H1 (cell line): ENCODE measurements around the gene CCDC152. TPM values are rescaled to one million over a fixed set of nuclear protein-coding genes. Genes with fewer than 3 reads are reported as not detected.

Source experiments
- CTCF ChIA-PET: fragments of 300-600 bp; sonication (Branson Sonifier 250); formaldehyde crosslinking; loops from one replicate; lab custom pipeline; 2021; ENCODE audit not compliant: partially characterized antibody; lab: Charles Lee
- POLR2A ChIA-PET: fragments of 300-600 bp; sonication (Branson Sonifier 250); formaldehyde crosslinking; loops from one replicate; lab custom pipeline; 2021; ENCODE audit warnings: inconsistent platforms; ENCODE audit not compliant: partially characterized antibody; lab: Charles Lee
- DNase-seq, 2 experiments: peaks; one replicate each; pipeline versions ENCODE4 v3.0.0 to v3.0.0-alpha.2; 2010 to 2022; ENCODE audit warnings: low spot score in 2 of 2, low read depth in 1 of 2, mixed read lengths in 1 of 2
- FAIRE-seq: peaks from 2 replicates; lab custom pipeline; 2011; peaks lifted over from hg19 to GRCh38; lab: Jason Lieb, UNC
- H2AFZ ChIP-seq: 2 replicates; pipeline ENCODE4 v1.8.1; 2012; ENCODE audit warnings: low read length, inconsistent platforms
- H2AK5ac ChIP-seq: 2 replicates; pipeline ENCODE4 v1.6.1; 2013; ENCODE audit warnings: low read depth, low read length
- H2BK120ac ChIP-seq: replicated peaks from 2 replicates; pipeline ENCODE3; 2013; ENCODE audit warnings: low read depth, low read length, inconsistent platforms
- H2BK12ac ChIP-seq: 2 replicates; pipeline ENCODE4 v1.6.1; 2013; ENCODE audit warnings: low read depth, low read length
- H2BK15ac ChIP-seq: 2 replicates; pipeline ENCODE4 v1.6.1; 2013; ENCODE audit warnings: low read length
- H2BK20ac ChIP-seq: 2 replicates; pipeline ENCODE4 v1.6.1; 2013; ENCODE audit warnings: low read length
- H2BK5ac ChIP-seq: 2 replicates; pipeline ENCODE4 v1.6.1; 2013; ENCODE audit warnings: low read depth, low read length
- H3K14ac ChIP-seq: 2 replicates; pipeline ENCODE4 v1.6.1; 2013; ENCODE audit warnings: inconsistent platforms; ENCODE audit not compliant: insufficient read length
- H3K18ac ChIP-seq: 2 replicates; pipeline ENCODE4 v1.6.1; 2013; ENCODE audit warnings: low read length; ENCODE audit errors: extremely low read depth
- H3K23ac ChIP-seq: 2 replicates; pipeline ENCODE4 v1.6.1; 2013; ENCODE audit warnings: inconsistent platforms; ENCODE audit not compliant: insufficient read length
- H3K23me2 ChIP-seq: 2 replicates; pipeline ENCODE4 v1.6.1; 2013; ENCODE audit warnings: low read depth, low read length
- H3K27ac ChIP-seq: 2 replicates; pipeline ENCODE4 v1.6.1; 2011; ENCODE audit warnings: low read depth, low read length, inconsistent platforms
- H3K27me3 ChIP-seq, 4 experiments: replicated peaks in 1 of 4; 1 replicate in 1 of 4; 2 replicates in 3 of 4; pipeline versions ENCODE4 v1.6.1 to v1.8.1; 2011 to 2013; ENCODE audit warnings: low read length in 3 of 4, mild to moderate bottlenecking in 3 of 4, inconsistent platforms in 2 of 4, mixed read lengths in 2 of 4, moderate library complexity in 1 of 4; ENCODE audit not compliant: control insufficient read depth in 3 of 4, insufficient read depth in 3 of 4; ENCODE audit errors: extremely low read depth in 1 of 4
- H3K36me3 ChIP-seq, 4 experiments: 2 replicates each; pipeline versions ENCODE4 v1.6.1 to v1.8.1; 2011 to 2013; ENCODE audit warnings: mild to moderate bottlenecking in 4 of 4, low read length in 3 of 4, moderate library complexity in 2 of 4, control low read depth in 1 of 4, inconsistent platforms in 1 of 4; ENCODE audit not compliant: insufficient read depth in 4 of 4, control insufficient read depth in 2 of 4
- H3K4ac ChIP-seq: replicated peaks from 2 replicates; pipeline ENCODE3; 2013; ENCODE audit warnings: low read length, low read depth, mixed read lengths, inconsistent platforms; ENCODE audit not compliant: insufficient read length
- H3K4me1 ChIP-seq, 4 experiments: replicated peaks in 1 of 4; 1 replicate in 1 of 4; 2 replicates in 3 of 4; pipeline versions ENCODE4 v1.6.1 to v1.8.1; 2011 to 2013; ENCODE audit warnings: low read length in 3 of 4, inconsistent platforms in 2 of 4, mixed read lengths in 1 of 4; ENCODE audit not compliant: insufficient read depth in 4 of 4, control insufficient read depth in 3 of 4
- H3K4me2 ChIP-seq, 2 experiments: 2 replicates each; pipeline versions ENCODE4 v1.6.1 to v1.8.1; 2011 to 2013; ENCODE audit warnings: low read depth in 2 of 2, low read length in 2 of 2, control low read depth in 1 of 2, inconsistent platforms in 1 of 2, mild to moderate bottlenecking in 1 of 2; ENCODE audit not compliant: insufficient read depth in 1 of 2
- H3K4me3 ChIP-seq, 4 experiments: fragments of 200-600, 300-600 bp in 1 of 4; sonication (generic), shearing (Covaris generic), sonication (Bioruptor Twin) in 1 of 4; 2 replicates each; pipeline versions ENCODE4 v1.5.1 to v1.8.1; 2011 to 2016; ENCODE audit warnings: low read length in 4 of 4, low read depth in 3 of 4, control low read depth in 2 of 4, inconsistent platforms in 2 of 4, mild to moderate bottlenecking in 2 of 4, mixed read lengths in 1 of 4, moderate library complexity in 1 of 4; ENCODE audit not compliant: insufficient read depth in 2 of 4; ENCODE audit errors: extremely low read depth in 1 of 4
- H3K56ac ChIP-seq: replicated peaks from 2 replicates; pipeline ENCODE3; 2013; ENCODE audit warnings: low read depth, mild to moderate bottlenecking, mixed read lengths, low read length, inconsistent platforms; ENCODE audit not compliant: insufficient read length
- H3K79me1 ChIP-seq: 2 replicates; pipeline ENCODE4 v1.6.1; 2013; ENCODE audit warnings: low read depth, low read length, control low read depth
- H3K79me2 ChIP-seq, 2 experiments: 2 replicates each; pipeline versions ENCODE4 v1.6.1 to v1.8.1; 2012 to 2013; ENCODE audit warnings: low read length in 2 of 2, mild to moderate bottlenecking in 2 of 2, inconsistent platforms in 1 of 2; ENCODE audit not compliant: insufficient read depth in 2 of 2, control insufficient read depth in 1 of 2
- H3K9ac ChIP-seq, 4 experiments: replicated peaks in 1 of 4; 1 replicate in 1 of 4; 2 replicates in 3 of 4; pipeline versions ENCODE4 v1.6.1 to v1.8.1; 2011 to 2013; ENCODE audit warnings: low read depth in 3 of 4, low read length in 3 of 4, control low read depth in 2 of 4, mild to moderate bottlenecking in 2 of 4, moderate library complexity in 2 of 4, inconsistent platforms in 1 of 4; ENCODE audit errors: extremely low read depth in 1 of 4
- H3K9me3 ChIP-seq, 2 experiments: 2 replicates each; pipeline versions ENCODE4 v1.6.1 to v1.8.1; 2012 to 2013; ENCODE audit warnings: mild to moderate bottlenecking in 2 of 2, moderate library complexity in 2 of 2, control low read depth in 1 of 2, inconsistent platforms in 1 of 2, low read depth in 1 of 2, low read length in 1 of 2, mixed read lengths in 1 of 2; ENCODE audit not compliant: insufficient read depth in 2 of 2
- H4K20me1 ChIP-seq, 2 experiments: replicated peaks in 1 of 2; 2 replicates each; pipeline versions ENCODE3 to v1.8.1; 2011 to 2013; ENCODE audit warnings: inconsistent platforms in 2 of 2, low read length in 2 of 2, mild to moderate bottlenecking in 1 of 2; ENCODE audit not compliant: insufficient read depth in 2 of 2, control insufficient read depth in 1 of 2
- H4K5ac ChIP-seq: 2 replicates; pipeline ENCODE4 v1.6.1; 2013; ENCODE audit warnings: low read length, low read depth, mixed read lengths, inconsistent platforms; ENCODE audit not compliant: insufficient read length
- H4K8ac ChIP-seq: 2 replicates; pipeline ENCODE4 v1.8.0; 2013; ENCODE audit warnings: mild to moderate bottlenecking, moderate library complexity, low read length, inconsistent platforms; ENCODE audit not compliant: insufficient read depth; ENCODE audit errors: extremely low read depth
- H4K91ac ChIP-seq: replicated peaks from 2 replicates; pipeline ENCODE3; 2013; ENCODE audit warnings: low read length, mixed read lengths, inconsistent platforms; ENCODE audit not compliant: insufficient read length
- BRCA1 ChIP-seq: IDR thresholded peaks from 2 replicates; pipeline ENCODE4 v1.6.1; 2012; ENCODE audit warnings: low read depth, low read length, improper control_type of control experiment
- CTBP2 ChIP-seq: IDR thresholded peaks from 2 replicates; pipeline ENCODE4 v1.7.0; 2011; ENCODE audit warnings: borderline replicate concordance, mild to moderate bottlenecking, moderate library complexity, mixed read lengths, low read length; ENCODE audit not compliant: insufficient read depth, insufficient read length
- CTCF ChIP-seq, 3 experiments: IDR thresholded peaks; 1 replicate in 2 of 3; 2 replicates in 1 of 3; pipeline versions ENCODE4 v1.5.1 to v1.6.1; 2011; ENCODE audit warnings: low read length in 3 of 3, mild to moderate bottlenecking in 3 of 3, inconsistent platforms in 2 of 3, low read depth in 1 of 3, moderate library complexity in 1 of 3; ENCODE audit not compliant: insufficient read depth in 1 of 3; ENCODE audit errors: control extremely low read depth in 1 of 3
- GABPA ChIP-seq: IDR thresholded peaks from 2 replicates; pipeline ENCODE4 v1.6.1; 2011; ENCODE audit warnings: mild to moderate bottlenecking, low read length, moderate library complexity, borderline replicate concordance; ENCODE audit not compliant: insufficient read depth
- HDAC6 ChIP-seq: IDR thresholded peaks from one replicate; pipeline ENCODE4 v1.7.1; 2012; ENCODE audit warnings: low read depth, mild to moderate bottlenecking, inconsistent platforms, low read length, moderate library complexity
- KDM5A ChIP-seq: fragments of 200-600 bp; IDR thresholded peaks from 2 replicates; pipeline ENCODE4 v1.7.1; 2012; ENCODE audit warnings: mild to moderate bottlenecking, low read length, inconsistent platforms, mixed read lengths
- NANOG ChIP-seq: IDR thresholded peaks from 2 replicates; pipeline ENCODE4 v1.6.1; 2011; ENCODE audit warnings: low read length, low read depth, mild to moderate bottlenecking, inconsistent platforms; ENCODE audit not compliant: insufficient read depth, poor library complexity, severe bottlenecking
- POLR2A ChIP-seq, 2 experiments: IDR thresholded peaks; 1 replicate in 1 of 2; 2 replicates in 1 of 2; pipeline ENCODE4 v1.6.1; 2011; ENCODE audit warnings: low read depth in 2 of 2, low read length in 2 of 2, mild to moderate bottlenecking in 2 of 2; ENCODE audit errors: control extremely low read depth in 1 of 2
- RNF2 ChIP-seq: fragments of 200-900, 300-1000 bp; sonication (generic); IDR thresholded peaks from 2 replicates; pipeline ENCODE4 v1.7.1; 2016; ENCODE audit warnings: borderline replicate concordance, low read depth, mild to moderate bottlenecking, antibody characterized with exemption, low read length; ENCODE audit not compliant: poor library complexity, severe bottlenecking; ENCODE audit errors: missing control alignments
- TAF7 ChIP-seq: optimal IDR thresholded peaks from 2 replicates; pipeline ENCODE3; 2011; ENCODE audit warnings: low read depth, mild to moderate bottlenecking, inconsistent platforms, low read length, moderate library complexity, borderline replicate concordance
- TBP ChIP-seq: IDR thresholded peaks from 2 replicates; pipeline ENCODE4 v1.6.1; 2011; ENCODE audit warnings: low read depth, low read length, improper control_type of control experiment
- TCF12 ChIP-seq: IDR thresholded peaks from 2 replicates; pipeline ENCODE4 v1.6.1; 2011; ENCODE audit warnings: low read depth, mild to moderate bottlenecking, low read length
- WGBS, 2 experiments: shearing (Covaris generic) in 1 of 2; methylation state at CpG; one replicate each; pipeline versions ENCODE4 v1.1.6 to v1.1.7; 2013 to 2015; ENCODE audit warnings: low lambda C conversion rate in 2 of 2, mixed read lengths in 2 of 2, inconsistent platforms in 1 of 2, low coverage in 1 of 2, missing lambda C conversion rate in 1 of 2; ENCODE audit not compliant: insufficient replicate concordance in 2 of 2, insufficient coverage in 1 of 2, insufficient read length in 1 of 2; ENCODE audit errors: extremely low coverage in 1 of 2, missing lambda C conversion rate in 1 of 2; 5-methylcytosine and 5-hydroxymethylcytosine counted together
- polyA plus RNA-seq, 7 experiments: library from polyadenylated mRNA; depleted of rRNA in 3 of 7; stranded (reverse) in 5 of 7; unstranded in 2 of 7; fragments of >200 nt in 5 of 7; fragments of 200-250 nt in 2 of 7; gene quantifications; 1 replicate in 5 of 7; 2 replicates in 1 of 7; 4 replicates in 1 of 7; pipeline versions ENCODE4 v1.2.1 to v1.2.3, GENCODE V29; 2011 to 2013; ENCODE audit warnings: missing spikeins in 2 of 7, mixed read lengths in 2 of 7
- total RNA-seq: library from RNA; stranded (reverse); fragmentation: NEBNext Ultra II Directional; extraction: Animal tissue kit (Norgen Biotek cat#: 25700); gene quantifications from 2 replicates; pipeline ENCODE4 v1.2.1, GENCODE V29; 2021

CCDC152 gene
- total and polyA plus RNA-seq, 2 of the 8 experiments (the other 6 are each of a cell fraction or from before 2014, with no cell fraction given): 2.6 to 9.5 TPM

GRCh38 chr5:42787845-42788244, 31.2 kb downstream of the CCDC152 start:
- Histone ChIP-seq H3K4me2 (no peak overlapping the region), H3K27me3 (no peaks in the 10 kb centered on the region), H4K20me1 (no peaks in the 10 kb centered on the region), H3K23ac (no peak overlapping the region), H3K9ac (no peak overlapping the region), H3K79me2 (no peaks in the 10 kb centered on the region; a peak in 1 of 4 replicates), H3K79me1 (no peaks in the 10 kb centered on the region), H3K4me3 (no peak overlapping the region), H2BK15ac (no peak overlapping the region), H2AFZ (no peak overlapping the region), H2BK120ac (no peak overlapping the region), H4K91ac (no peak overlapping the region), H3K36me3 (no peaks in the 10 kb centered on the region), H3K56ac (no peak overlapping the region), H3K4ac (no peak overlapping the region), H3K18ac (no peak overlapping the region), H3K4me1 (no peaks in the 10 kb centered on the region), H4K8ac (no peak overlapping the region), H2BK12ac (no peak overlapping the region), H3K14ac (no peak overlapping the region), H3K9me3 (peaks cover 0 to 3% of the 10 kb centered on the region in 2 experiments; a peak in 1 of 4 replicates), H3K27ac (no peak overlapping the region), H2AK5ac (no peak overlapping the region), H3K23me2 (no peaks in the 10 kb centered on the region), H4K5ac (no peak overlapping the region), H2BK20ac (no peak overlapping the region), H2BK5ac (no peak overlapping the region)
- CTCF ChIA-PET: no interaction called here
- POLR2A ChIA-PET: no interaction called here
- no peak for DNase-seq
- WGBS, 2 experiments: 81% methylated on average over 1 of the region's 1 CpG; no CpG with 5 or more reads in 1 of the 2 experiments
- FAIRE-seq: no peak
- TF ChIP-seq GABPA: no peak
- TF ChIP-seq CTCF (IDR thresholded peaks at IDR 0.05; ENCODE audit: control extremely low read depth in 1 of 3, insufficient read depth in 1 of 3, low read depth in 1 of 3, low read length in 3 of 3): no peak
- TF ChIP-seq HDAC6: no peak
- TF ChIP-seq CTBP2: no peak
- TF ChIP-seq POLR2A (IDR thresholded peaks at IDR 0.05; ENCODE audit: control extremely low read depth in 1 of 2, low read depth in 2 of 2, low read length in 2 of 2): no peak
- no peak for TF ChIP-seq TAF7
- TF ChIP-seq RNF2: no peak
- TF ChIP-seq KDM5A: no peak
- no peak for TF ChIP-seq TBP
- TF ChIP-seq TCF12: no peak
- no peak for TF ChIP-seq NANOG
- TF ChIP-seq BRCA1: no peak
